ENCODE data around the gene GALNT9. TPM values are rescaled to one million over a fixed set of nuclear protein-coding genes. Genes with fewer than 3 reads are reported as not detected.
A peak's percentile ranks its signal among the peaks of the same experiment; 100 is the strongest.

Gene GALNT9
- total RNA-seq, 4 donors from 2014 or later, result 0.17 to 0.58 (median 0.46) TPM

- Histone ChIP-seq H3K4me1 (peaks cover 9 to 25% (median 22%) of the 10 kb centered on the region in 4 donors), H3K4me3 (peak overlapping the region; percentile 57 to 77 (median 66)), H3K9me3 (peaks cover 0 to 50% (median 24%) of the 10 kb centered on the region in 4 donors), H3K36me3 (no peaks in the 10 kb centered on the region), H3K27ac (replicated peaks in 1 of 4) (peak overlapping the region in 2 of 4 donors; percentile 78), H3K27me3 (no peaks in the 10 kb centered on the region)
- DNase-seq (ENCODE audit: extremely low spot score), result no peak
- WGBS, result 89% methylated on average over 12 of the region's 21 CpGs
- intact Hi-C loops (cut with DNase I), result loop anchor here (2.0 kb wide), 1 partner anchor 44 kb away; the partner anchor contains the start of genes DDX51 and NOC4L
- TF ChIP-seq EP300 (IDR thresholded peaks at IDR 0.05) (no peak), CTCF (IDR thresholded peaks at IDR 0.05) (no peak), POLR2A (IDR thresholded peaks at IDR 0.05; ENCODE audit: low read depth) (no peak), POLR2AphosphoS5 (IDR thresholded peaks at IDR 0.05) (no peak)
These were observed 140.9 kb downstream of the GALNT9 start for GRCh38 chr12:132188451-132188901.

- Histone ChIP-seq H3K27ac (replicated peaks in 1 of 4) (no peak overlapping the region), H3K27me3 (peaks cover 0 to 2% (median 0%) of the 10 kb centered on the region in 4 donors), H3K4me3 (no peak overlapping the region), H3K4me1 (peaks cover 9 to 25% (median 22%) of the 10 kb centered on the region in 4 donors), H3K36me3 (no peaks in the 10 kb centered on the region), H3K9me3 (peaks cover 0 to 57% (median 22%) of the 10 kb centered on the region in 4 donors)
- 90% methylated on average over 20 of the region's 35 CpGs for WGBS
- DNase-seq (ENCODE audit: extremely low spot score), result no peak
- intact Hi-C loops (cut with DNase I), result loop anchor here (2.0 kb wide), 1 partner anchor 43 kb away; the partner anchor contains the start of genes DDX51 and NOC4L
- TF ChIP-seq EP300 (IDR thresholded peaks at IDR 0.05), result no peak
- no peak for TF ChIP-seq CTCF (IDR thresholded peaks at IDR 0.05)
- TF ChIP-seq POLR2AphosphoS5 (IDR thresholded peaks at IDR 0.05), result no peak
- no peak for TF ChIP-seq POLR2A (IDR thresholded peaks at IDR 0.05; ENCODE audit: low read depth)
These were observed 141.5 kb downstream of the GALNT9 start for GRCh38 chr12:132187646-132188450.

GRCh38 chr12:132186857-132187620, 142.3 kb downstream of the GALNT9 start:
- WGBS, result 94% methylated on average over 26 of the region's 39 CpGs
- H3K27me3 ChIP-seq, result peaks cover 0 to 10% (median 0%) of the 10 kb centered on the region in 4 donors
- peaks cover 9 to 25% (median 22%) of the 10 kb centered on the region in 4 donors for H3K4me1 ChIP-seq
- no peak for DNase-seq (ENCODE audit: extremely low spot score)
- peaks cover 0 to 60% (median 22%) of the 10 kb centered on the region in 4 donors for H3K9me3 ChIP-seq
- no peak overlapping the region for H3K4me3 ChIP-seq
- no peak overlapping the region for H3K27ac ChIP-seq (replicated peaks in 1 of 4)
- intact Hi-C loops (cut with DNase I), result no loop called here
- H3K36me3 ChIP-seq, result no peaks in the 10 kb centered on the region
- TF ChIP-seq EP300 (IDR thresholded peaks at IDR 0.05) (no peak), CTCF (IDR thresholded peaks at IDR 0.05) (no peak), POLR2AphosphoS5 (IDR thresholded peaks at IDR 0.05) (no peak), POLR2A (IDR thresholded peaks at IDR 0.05; ENCODE audit: low read depth) (no peak)

- H3K27ac ChIP-seq (replicated peaks in 1 of 4), result no peak overlapping the region
- WGBS, result 65% methylated on average over 24 of the region's 24 CpGs
- intact Hi-C loops (cut with DNase I), result no loop called here
- no peaks in the 10 kb centered on the region for H3K36me3 ChIP-seq
- peaks cover 0 to 60% (median 22%) of the 10 kb centered on the region in 4 donors for H3K9me3 ChIP-seq
- H3K4me1 ChIP-seq, result peaks cover 9 to 25% (median 22%) of the 10 kb centered on the region in 4 donors
- no peak for DNase-seq (ENCODE audit: extremely low spot score)
- TF ChIP-seq EP300 (IDR thresholded peaks at IDR 0.05), result no peak
- TF ChIP-seq POLR2AphosphoS5 (IDR thresholded peaks at IDR 0.05), result no peak
- no peak for TF ChIP-seq CTCF (IDR thresholded peaks at IDR 0.05)
- no peak for TF ChIP-seq POLR2A (IDR thresholded peaks at IDR 0.05; ENCODE audit: low read depth)
- H3K27me3 ChIP-seq, result peaks cover 0 to 17% (median 0%) of the 10 kb centered on the region in 4 donors
- peak overlapping the region in 2 of 4 donors; percentile 5 to 18 for H3K4me3 ChIP-seq
These were observed 143.1 kb downstream of the GALNT9 start for GRCh38 chr12:132186208-132186856.
